ENCODE results near the gene CST9L.

The CST9L gene

DNA sequence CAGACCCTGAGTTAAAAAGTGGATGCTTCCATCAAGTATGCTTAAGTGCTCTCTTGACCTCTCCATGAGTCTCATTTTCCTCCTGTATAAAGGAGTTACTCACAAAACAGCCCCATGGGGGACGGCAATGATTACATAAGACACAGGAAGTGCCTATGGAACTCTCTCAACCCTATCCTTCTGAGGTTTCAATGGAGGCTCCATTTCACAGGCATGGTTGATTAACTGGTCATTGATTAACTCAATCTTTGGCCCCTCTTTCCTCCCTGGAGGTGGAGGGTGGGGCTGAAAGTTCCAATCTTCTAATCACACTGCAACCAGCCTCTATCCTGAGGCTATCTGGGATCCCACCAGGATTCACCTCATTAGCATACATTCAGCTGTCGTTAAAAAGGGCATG is 48.1 kb downstream of the CST9L start:
- no peak overlapping the region for H3K27ac ChIP-seq (ENCODE audit: low read length)
- H3K9me3 ChIP-seq (ENCODE audit: control insufficient read depth, low read depth, low read length): no peaks in the 10 kb centered on the region
- H3K27me3 ChIP-seq (ENCODE audit: control insufficient read depth, insufficient read depth, low read length): no peaks in the 10 kb centered on the region
- H3K4me3 ChIP-seq (ENCODE audit: low read length): no peak overlapping the region
- no peaks in the 10 kb centered on the region for H3K36me3 ChIP-seq (ENCODE audit: control insufficient read depth, low read depth, low read length)
- peaks cover 1% of the 10 kb centered on the region for H3K4me1 ChIP-seq (ENCODE audit: control insufficient read depth, low read depth, low read length)
- no peak overlapping the region for H3K9ac ChIP-seq (ENCODE audit: low read length)

DNA sequence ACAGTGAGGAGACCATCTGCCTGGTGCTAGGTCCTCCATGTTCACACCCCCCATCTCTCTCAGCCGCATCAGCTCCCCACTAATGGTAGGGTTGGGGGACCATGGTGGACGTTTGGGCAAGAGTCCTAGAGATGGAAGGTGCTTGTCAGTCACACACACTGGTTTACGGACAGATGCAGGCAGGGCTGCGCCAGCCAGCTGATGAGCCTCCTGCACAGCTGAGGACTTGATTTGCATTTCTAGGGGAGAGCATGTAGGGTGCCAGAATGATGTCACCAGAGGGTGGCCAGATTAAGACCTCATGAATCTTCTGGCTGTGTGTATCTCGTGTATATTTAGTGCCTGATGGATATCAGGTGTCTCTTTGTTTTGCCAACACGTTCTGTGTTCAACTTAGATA is 48.7 kb downstream of the CST9L start:
- Histone ChIP-seq H3K9me3 (ENCODE audit: control insufficient read depth, low read depth, low read length) (no peaks in the 10 kb centered on the region), H3K4me3 (ENCODE audit: low read length) (no peak overlapping the region), H3K27me3 (ENCODE audit: control insufficient read depth, insufficient read depth, low read length) (no peaks in the 10 kb centered on the region), H3K9ac (ENCODE audit: low read length) (no peak overlapping the region), H3K4me1 (ENCODE audit: control insufficient read depth, low read depth, low read length) (peaks cover 7% of the 10 kb centered on the region), H3K36me3 (ENCODE audit: control insufficient read depth, low read depth, low read length) (no peaks in the 10 kb centered on the region), H3K27ac (ENCODE audit: low read length) (no peak overlapping the region)

DNA sequence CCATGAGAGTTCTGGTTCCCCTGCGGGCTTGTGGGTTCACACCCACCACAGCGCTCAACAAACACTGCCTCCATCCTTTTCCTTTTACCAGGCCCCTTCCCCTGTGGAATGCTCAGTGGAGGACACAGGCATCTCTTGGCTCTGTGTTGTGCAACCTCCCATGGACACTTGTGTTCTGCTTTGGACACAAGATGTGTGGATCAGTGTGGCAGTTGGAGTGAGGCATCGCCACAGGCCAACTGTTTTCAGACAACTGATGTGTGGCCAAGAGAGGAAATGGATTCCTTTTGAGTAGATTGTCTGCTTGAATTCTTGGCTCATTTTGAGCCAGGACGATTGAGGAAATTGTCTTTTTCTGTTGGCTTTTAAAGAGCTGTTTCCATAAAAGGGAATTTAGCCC is 50.6 kb downstream of the CST9L start:
- no peaks in the 10 kb centered on the region for H3K27me3 ChIP-seq (ENCODE audit: control insufficient read depth, insufficient read depth, low read length)
- H3K9me3 ChIP-seq (ENCODE audit: control insufficient read depth, low read depth, low read length): no peaks in the 10 kb centered on the region
- H3K36me3 ChIP-seq (ENCODE audit: control insufficient read depth, low read depth, low read length): no peaks in the 10 kb centered on the region
- no peak overlapping the region for H3K9ac ChIP-seq (ENCODE audit: low read length)
- H3K4me3 ChIP-seq (ENCODE audit: low read length): no peak overlapping the region
- H3K27ac ChIP-seq (ENCODE audit: low read length): no peak overlapping the region
- H3K4me1 ChIP-seq (ENCODE audit: control insufficient read depth, low read depth, low read length): peaks cover 7% of the 10 kb centered on the region

GRCh38 chr20:23515250-23515939 is 52.9 kb downstream of the CST9L start:
- Histone ChIP-seq H3K36me3 (ENCODE audit: control insufficient read depth, low read depth, low read length) (no peaks in the 10 kb centered on the region), H3K9me3 (ENCODE audit: control insufficient read depth, low read depth, low read length) (no peaks in the 10 kb centered on the region), H3K27ac (ENCODE audit: low read length) (no peak overlapping the region), H3K27me3 (ENCODE audit: control insufficient read depth, insufficient read depth, low read length) (no peaks in the 10 kb centered on the region), H3K4me3 (ENCODE audit: low read length) (no peak overlapping the region), H3K9ac (ENCODE audit: low read length) (no peak overlapping the region), H3K4me1 (ENCODE audit: control insufficient read depth, low read depth, low read length) (peaks cover 7% of the 10 kb centered on the region)

- Histone ChIP-seq H3K9me3 (ENCODE audit: control insufficient read depth, low read depth, low read length) (no peaks in the 10 kb centered on the region), H3K27me3 (ENCODE audit: control insufficient read depth, insufficient read depth, low read length) (no peaks in the 10 kb centered on the region), H3K4me1 (ENCODE audit: control insufficient read depth, low read depth, low read length) (peaks cover 7% of the 10 kb centered on the region), H3K9ac (ENCODE audit: low read length) (no peak overlapping the region), H3K27ac (ENCODE audit: low read length) (no peak overlapping the region), H3K36me3 (ENCODE audit: control insufficient read depth, low read depth, low read length) (no peaks in the 10 kb centered on the region), H3K4me3 (ENCODE audit: low read length) (no peak overlapping the region)
Observed at GRCh38 chr20:23514848-23515247, 53.4 kb downstream of the CST9L start.

Measured in iPS-18a (cell line).